Tibial nerve (tissue), 4 donors: ENCODE measurements around the gene SEC31A. TPM values are rescaled to one million over a fixed set of nuclear protein-coding genes. Genes with fewer than 3 reads are reported as not detected.
A peak's percentile ranks its signal among the peaks of the same experiment; 100 is the strongest.

Source experiments
- DNase-seq, 2 donors: peaks; one replicate each; pipeline ENCODE4 v3.0.0-alpha.2; 2019; ENCODE audit warnings: low spot score in 2 of 2
- H3K27ac ChIP-seq, 4 donors: fragments of 200-600 bp; sonication (generic) in 3 of 4; one replicate each; pipeline ENCODE4 v1.5.1; 2017 to 2019; ENCODE audit warnings: mild to moderate bottlenecking in 1 of 4
- H3K27me3 ChIP-seq, 2 donors: fragments of 200-600 bp; sonication (generic) in 1 of 2; one replicate each; pipeline versions ENCODE4 v1.5.1 to v1.6.0; 2017 to 2019
- H3K36me3 ChIP-seq, 3 donors: fragments of 200-600 bp; sonication (generic); one replicate each; pipeline ENCODE4 v1.5.1; 2018 to 2019
- H3K4me1 ChIP-seq, 4 donors: fragments of 200-600 bp; sonication (generic) in 3 of 4; one replicate each; pipeline ENCODE4 v1.5.1; 2017 to 2019
- H3K4me3 ChIP-seq, 4 donors: fragments of 200-600 bp; sonication (generic) in 3 of 4; one replicate each; pipeline ENCODE4 v1.5.1; 2017 to 2019; ENCODE audit warnings: mild to moderate bottlenecking in 1 of 4, moderate library complexity in 1 of 4
- H3K9me3 ChIP-seq, 4 donors: fragments of 200-600 bp; sonication (generic) in 3 of 4; one replicate each; pipeline ENCODE4 v1.5.1; 2017 to 2019
- EP300 ChIP-seq, 2 donors: sonication (generic); formaldehyde crosslinking; IDR thresholded peaks; one replicate each; pipeline ENCODE4 v1.6.1; 2017; ENCODE audit warnings: antibody characterized with exemption in 2 of 2, mild to moderate bottlenecking in 1 of 2
- POLR2A ChIP-seq, 2 donors: fragments of 450-650 bp; IDR thresholded peaks; one replicate each; pipeline ENCODE4 v1.6.1; 2017; ENCODE audit warnings: antibody characterized with exemption in 2 of 2, mild to moderate bottlenecking in 2 of 2, moderate library complexity in 2 of 2
- WGBS, 2 donors: methylation state at CpG; one replicate each; pipeline ENCODE4 v1.1.5; 2018; 5-methylcytosine and 5-hydroxymethylcytosine counted together
- total RNA-seq, 4 donors: library from RNA; depleted of rRNA; stranded (reverse); fragments of >200 nt; gene quantifications; one replicate each; pipeline ENCODE4 v1.1.0, GENCODE V29; 2016
- TF ChIP-seq, protein P1 (sequence below), 5 experiments: fragments of 200-600 bp in 3 of 5; fragments of 450-650 bp in 2 of 5; sonication (generic) in 3 of 5; IDR thresholded peaks; one replicate each; pipeline ENCODE4 v1.5.1; 2016 to 2019; ENCODE audit warnings: antibody characterized with exemption in 5 of 5, mild to moderate bottlenecking in 3 of 5, moderate library complexity in 2 of 5

Gene SEC31A
- total RNA-seq: 100 to 1,000 TPM; 171 to 190 (median 176) TPM

DNA sequence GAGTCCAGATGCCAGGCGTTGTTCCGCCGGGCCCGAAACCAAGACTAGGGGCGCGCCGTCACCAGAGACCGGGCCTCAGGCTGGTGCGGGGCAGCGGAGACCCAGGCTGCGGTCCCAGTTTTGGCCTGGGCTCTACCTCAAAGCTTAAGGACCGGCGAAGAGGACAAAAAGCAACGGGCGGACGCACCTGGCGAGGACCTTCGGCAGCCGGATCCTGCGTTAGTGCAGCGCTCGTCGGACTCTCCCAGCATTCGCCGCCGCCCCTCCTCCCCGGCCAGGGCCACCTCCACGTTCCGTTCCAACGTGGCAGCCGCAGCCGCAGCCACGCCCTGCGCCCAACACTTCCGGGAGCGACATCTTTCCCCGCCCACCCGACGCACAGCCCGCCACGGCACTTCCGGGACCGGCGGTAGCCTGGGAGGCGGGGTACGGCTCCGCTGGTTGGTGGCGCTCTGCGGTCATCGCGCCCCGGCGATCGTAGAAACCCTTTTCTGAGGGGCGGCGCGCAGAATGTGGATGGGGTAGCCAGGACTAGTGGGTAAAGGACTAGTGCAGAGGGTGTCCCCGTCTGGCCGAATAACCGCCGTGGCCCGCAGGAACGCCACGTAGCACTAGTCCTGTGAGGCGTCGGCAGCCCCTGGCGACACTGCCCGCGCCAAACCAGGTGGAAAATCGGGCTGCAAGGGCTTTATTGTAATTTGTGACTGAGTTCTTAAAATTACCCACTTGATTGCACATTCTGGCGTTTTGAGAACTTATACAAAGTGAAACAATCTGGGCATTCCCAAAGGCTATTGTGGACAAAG lies at the start of gene SEC31A:
Gene SEC31A, minus strand, starts transcription at position 253 of the 806 bp plus-strand sequence. CDS start 9,217 bp downstream, outside the sequence.
- DNase-seq: peak; percentile 90 to 91
- whole genome bisulfite sequencing, 2 donors: 0 to 1% methylated on average over 23 to 56 of the region's 71 CpGs
- peaks cover 0 to 20% (median 0%) of the 10 kb centered on the region in 3 donors for H3K36me3 ChIP-seq

DNA sequence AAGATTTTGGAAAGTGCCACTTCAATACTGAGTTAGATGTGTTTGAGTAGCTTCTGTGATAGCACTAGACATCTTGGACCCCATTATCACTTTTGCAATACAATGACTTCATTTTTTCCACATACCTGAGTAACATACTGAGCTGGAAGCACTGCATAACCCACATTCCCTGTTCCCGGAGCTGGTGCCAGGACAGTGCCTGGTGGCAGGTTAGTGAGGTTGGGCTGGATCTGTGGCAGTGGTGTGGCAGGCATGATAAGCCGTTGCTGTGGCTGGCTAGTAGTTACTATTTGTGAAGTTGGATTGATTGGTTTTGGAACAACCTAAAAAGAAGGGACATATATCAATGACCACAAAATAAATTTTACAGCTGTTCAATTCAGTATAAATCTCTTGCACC lies 48.5 kb upstream of the SEC31A start:
- no peak overlapping the region for H3K4me3 ChIP-seq
- DNase-seq: no peak
- WGBS, 2 donors: 82 to 84% methylated on average over 2 of the region's 2 CpGs
- no peaks in the 10 kb centered on the region for H3K27me3 ChIP-seq
- H3K27ac ChIP-seq: no peak overlapping the region
- peaks cover 0 to 72% (median 0%) of the 10 kb centered on the region in 3 donors for H3K36me3 ChIP-seq
- H3K4me1 ChIP-seq: no peaks in the 10 kb centered on the region
- no peaks in the 10 kb centered on the region for H3K9me3 ChIP-seq
- TF ChIP-seq POLR2A (IDR thresholded peaks at IDR 0.05) (no peak), EP300 (IDR thresholded peaks at IDR 0.05) (no peak)
- TF ChIP-seq, protein P1, sequence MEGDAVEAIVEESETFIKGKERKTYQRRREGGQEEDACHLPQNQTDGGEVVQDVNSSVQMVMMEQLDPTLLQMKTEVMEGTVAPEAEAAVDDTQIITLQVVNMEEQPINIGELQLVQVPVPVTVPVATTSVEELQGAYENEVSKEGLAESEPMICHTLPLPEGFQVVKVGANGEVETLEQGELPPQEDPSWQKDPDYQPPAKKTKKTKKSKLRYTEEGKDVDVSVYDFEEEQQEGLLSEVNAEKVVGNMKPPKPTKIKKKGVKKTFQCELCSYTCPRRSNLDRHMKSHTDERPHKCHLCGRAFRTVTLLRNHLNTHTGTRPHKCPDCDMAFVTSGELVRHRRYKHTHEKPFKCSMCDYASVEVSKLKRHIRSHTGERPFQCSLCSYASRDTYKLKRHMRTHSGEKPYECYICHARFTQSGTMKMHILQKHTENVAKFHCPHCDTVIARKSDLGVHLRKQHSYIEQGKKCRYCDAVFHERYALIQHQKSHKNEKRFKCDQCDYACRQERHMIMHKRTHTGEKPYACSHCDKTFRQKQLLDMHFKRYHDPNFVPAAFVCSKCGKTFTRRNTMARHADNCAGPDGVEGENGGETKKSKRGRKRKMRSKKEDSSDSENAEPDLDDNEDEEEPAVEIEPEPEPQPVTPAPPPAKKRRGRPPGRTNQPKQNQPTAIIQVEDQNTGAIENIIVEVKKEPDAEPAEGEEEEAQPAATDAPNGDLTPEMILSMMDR (IDR thresholded peaks at IDR 0.05): no peak

More for the DNA sequence above, at the start of gene SEC31A:
- Histone ChIP-seq H3K27me3 (no peaks in the 10 kb centered on the region), H3K9me3 (no peaks in the 10 kb centered on the region), H3K27ac (peak within 1 kb of the TSS; percentile 89 to 99 (median 95)), H3K4me3 (peak within 1 kb of the TSS; percentile 58 to 95 (median 88)), H3K4me1 (peaks cover 0 to 43% (median 22%) of the 10 kb centered on the region in 4 donors)
- TF ChIP-seq, protein P1 (IDR thresholded peaks at IDR 0.05): peak in 2 of 5 experiments; percentile 4 to 41
- TF ChIP-seq POLR2A (IDR thresholded peaks at IDR 0.05) (peak; percentile 86 to 92), EP300 (IDR thresholded peaks at IDR 0.05) (peak; percentile 91 to 97)

DNA sequence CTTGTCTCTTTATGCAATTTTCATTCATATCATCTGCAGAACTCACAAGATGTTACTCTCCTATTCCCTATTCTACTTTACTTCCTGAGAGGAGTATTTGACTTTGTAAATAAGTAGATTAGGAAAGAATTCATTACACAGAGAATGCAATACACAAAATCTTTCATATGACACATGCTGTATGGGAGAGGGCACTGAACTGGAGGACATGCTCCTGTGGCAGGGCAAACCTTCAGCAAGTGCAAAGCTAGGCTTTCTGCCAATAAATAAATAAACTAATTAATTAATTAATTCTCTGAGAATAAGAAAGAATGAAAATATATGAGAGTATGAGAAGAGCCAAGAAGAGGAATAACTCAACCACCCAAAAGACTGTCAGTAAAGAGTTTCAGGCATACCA lies 43.5 kb upstream of the SEC31A start:
- peaks cover 0 to 69% (median 0%) of the 10 kb centered on the region in 3 donors for H3K36me3 ChIP-seq
- H3K4me1 ChIP-seq: no peaks in the 10 kb centered on the region
- TF ChIP-seq EP300 (IDR thresholded peaks at IDR 0.05) (no peak), POLR2A (IDR thresholded peaks at IDR 0.05) (no peak)
- H3K27ac ChIP-seq: no peak overlapping the region
- no peak overlapping the region for H3K4me3 ChIP-seq
- DNase-seq: no peak
- H3K9me3 ChIP-seq: no peaks in the 10 kb centered on the region
- no peaks in the 10 kb centered on the region for H3K27me3 ChIP-seq

- Histone ChIP-seq H3K4me3 (no peak overlapping the region), H3K27me3 (no peaks in the 10 kb centered on the region), H3K27ac (no peak overlapping the region), H3K9me3 (no peaks in the 10 kb centered on the region), H3K36me3 (peaks cover 0 to 47% (median 0%) of the 10 kb centered on the region in 3 donors), H3K4me1 (no peaks in the 10 kb centered on the region)
- no peak for DNase-seq
- WGBS, 2 donors: 75 to 78% methylated on average over 5 of the region's 5 CpGs
- TF ChIP-seq EP300 (IDR thresholded peaks at IDR 0.05): no peak
- TF ChIP-seq, protein P1 (IDR thresholded peaks at IDR 0.05): no peak
- no peak for TF ChIP-seq POLR2A (IDR thresholded peaks at IDR 0.05)
These were observed 40.1 kb upstream of the SEC31A start for GRCh38 chr4:82930848-82931755.

- Histone ChIP-seq H3K27me3 (no peaks in the 10 kb centered on the region), H3K27ac (no peak overlapping the region), H3K4me3 (no peak overlapping the region), H3K36me3 (peaks cover 0 to 18% (median 0%) of the 10 kb centered on the region in 3 donors), H3K9me3 (no peaks in the 10 kb centered on the region), H3K4me1 (no peaks in the 10 kb centered on the region)
- TF ChIP-seq, protein P1 (IDR thresholded peaks at IDR 0.05): no peak
- TF ChIP-seq EP300 (IDR thresholded peaks at IDR 0.05) (no peak), POLR2A (IDR thresholded peaks at IDR 0.05) (no peak)
- no peak for DNase-seq
These were observed 30.8 kb upstream of the SEC31A start for GRCh38 chr4:82921795-82922194.
